HUDEP-2 (cell line): ENCODE results near the gene ADAP2.
A peak's percentile ranks its signal among the peaks of the same experiment; 100 is the strongest.
"Not testable (repeated sequence)": the region's sequence is repeated elsewhere in the genome, so short reads cannot be mapped to it uniquely, and the experiment has no call there.

Source experiments
- DNase-seq, 76 experiments: peaks; one replicate each; lab custom pipeline; 2025; ENCODE audit not compliant: unreplicated experiment in 76 of 76; lab: John Stamatoyannopoulos, UW

The ADAP2 gene

GRCh38 chr17:30929081-30929633, 7.4 kb downstream of the ADAP2 start:
- DNase-seq = no peak

- not testable (repeated sequence) for DNase-seq
Measured at GRCh38 chr17:30929861-30930260, 8.1 kb downstream of the ADAP2 start.

GRCh38 chr17:30930495-30930894, 8.8 kb downstream of the ADAP2 start:
- no peak for DNase-seq

- DNase-seq = not testable (repeated sequence)
Measured at GRCh38 chr17:30931582-30931981, 9.8 kb downstream of the ADAP2 start.

GRCh38 chr17:30933966-30934365, 12.2 kb downstream of the ADAP2 start:
- no peak for DNase-seq

GRCh38 chr17:30939051-30939689, 17.4 kb downstream of the ADAP2 start:
- no peak for DNase-seq

GRCh38 chr17:30942308-30943079, 20.7 kb downstream of the ADAP2 start:
- DNase-seq = no peak

- DNase-seq = no peak
Measured at GRCh38 chr17:30947796-30948195, 26.1 kb downstream of the ADAP2 start.

- no peak for DNase-seq
Measured at GRCh38 chr17:30950189-30950588, 28.4 kb downstream of the ADAP2 start.

- DNase-seq = no peak
Measured at GRCh38 chr17:30950669-30951399, 29.1 kb downstream of the ADAP2 start.

- no peak for DNase-seq
Measured at GRCh38 chr17:30952638-30953393, 31.1 kb downstream of the ADAP2 start.

GRCh38 chr17:30954046-30954830, 32.5 kb downstream of the ADAP2 start:
- DNase-seq = no peak

- DNase-seq = no peak
Measured at GRCh38 chr17:30956764-30957374, 35.1 kb downstream of the ADAP2 start.

GRCh38 chr17:30957741-30958140, 36.0 kb downstream of the ADAP2 start:
- no peak for DNase-seq

GRCh38 chr17:30958187-30958586, 36.4 kb downstream of the ADAP2 start:
- DNase-seq = peak in 2 of 76 experiments; percentile 8 to 22

- DNase-seq = no peak
Measured at GRCh38 chr17:30961209-30962188, 39.8 kb downstream of the ADAP2 start.

GRCh38 chr17:30964312-30964711, 42.6 kb downstream of the ADAP2 start:
- not testable (repeated sequence) for DNase-seq

GRCh38 chr17:30964876-30965275, 43.1 kb downstream of the ADAP2 start:
- no peak for DNase-seq
